AG04450 (cell line): Measurements from ENCODE around the gene SLC7A10. TPM values are rescaled to one million over a fixed set of nuclear protein-coding genes. Genes with fewer than 3 reads are reported as not detected.

Experiments
- CTCF ChIA-PET: fragments of 300-600, 350-600 bp; formaldehyde crosslinking; extraction: SDS; loops from one replicate; lab custom pipeline; 2022; ENCODE audit warnings: antibody characterized with exemption, inconsistent platforms; lab: Charles Lee
- POLR2A ChIA-PET: fragments of 350-600 bp; formaldehyde crosslinking; extraction: SDS; loops from one replicate; lab custom pipeline; 2021; ENCODE audit warnings: antibody characterized with exemption, inconsistent platforms; lab: Yijun Ruan, JAX
- DNase-seq: peaks from one replicate; pipeline ENCODE4 v3.0.0-alpha.2; 2011; ENCODE audit warnings: low read depth, low spot score
- H3K27ac ChIP-seq: one replicate; pipeline ENCODE4 v1.5.1; 2012; ENCODE audit warnings: low read depth, low read length, control low read depth
- H3K27me3 ChIP-seq: one replicate; pipeline ENCODE4 v1.6.0; 2012; ENCODE audit warnings: low read length; ENCODE audit not compliant: control insufficient read depth, insufficient read depth
- H3K4me3 ChIP-seq: 2 replicates; pipeline ENCODE4 v1.5.1; 2011; ENCODE audit warnings: mild to moderate bottlenecking, low read depth, low read length, control low read depth
- H3K9me3 ChIP-seq: 2 replicates; pipeline ENCODE4 v1.5.1; 2012; ENCODE audit warnings: low read length; ENCODE audit not compliant: control insufficient read depth, insufficient read depth
- polyA plus RNA-seq: library from polyadenylated mRNA; depleted of rRNA; stranded (reverse); fragments of >200 nt; gene quantifications from 2 replicates; pipeline ENCODE4 v1.2.3, GENCODE V29; 2011
- TF ChIP-seq, protein P1 (sequence below): IDR thresholded peaks from 2 replicates; pipeline ENCODE4 v1.5.1; 2011; ENCODE audit warnings: low read depth, low read length, control low read depth, inconsistent platforms

Gene SLC7A10
- polyA plus RNA-seq, 1 experiment, result not detected

DNA sequence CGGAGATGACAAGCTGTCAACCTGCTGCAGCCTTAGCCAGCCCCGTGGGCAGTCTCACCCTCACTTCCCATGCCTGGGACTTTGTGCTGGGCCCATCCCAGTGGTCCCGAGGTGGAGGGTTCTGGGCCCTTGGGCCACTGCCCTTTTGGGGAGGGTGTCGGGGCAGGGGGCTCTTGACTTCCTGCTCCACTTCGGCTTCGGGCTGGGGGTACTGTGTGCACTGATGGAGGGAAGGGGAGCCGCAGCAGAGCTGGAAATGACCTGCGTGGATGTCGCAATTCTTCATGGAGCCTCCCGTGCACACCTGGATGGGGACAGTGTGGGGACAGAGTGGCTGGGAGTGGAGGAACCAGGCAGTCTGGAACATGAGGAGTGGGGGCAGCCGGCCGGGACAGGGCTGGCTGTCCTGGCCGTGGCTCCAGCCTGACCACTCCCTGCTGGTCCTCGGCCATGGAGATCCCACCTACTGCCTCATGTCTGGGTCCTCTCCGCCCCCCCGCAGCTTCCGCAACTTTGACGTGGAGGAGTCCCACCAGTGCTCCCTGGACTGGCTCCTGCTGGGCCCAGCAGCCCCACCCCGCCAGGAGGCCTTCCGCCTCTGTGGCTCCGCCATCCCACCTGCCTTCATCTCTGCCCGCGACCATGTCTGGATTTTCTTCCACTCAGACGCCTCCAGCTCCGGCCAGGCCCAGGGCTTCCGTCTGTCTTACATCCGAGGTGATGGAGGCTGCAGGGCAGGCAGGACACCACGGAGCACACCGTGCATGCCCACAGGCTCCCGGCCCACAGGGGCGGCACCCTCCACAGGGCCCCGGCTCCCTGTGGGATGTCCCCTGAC lies 21.3 kb downstream of the SLC7A10 start:
- no peak for DNase-seq
- ChIA-PET CTCF (interaction anchor here (0.5 kb wide), 1 partner anchor 38 kb away, joined by 4 read pairs; no protein-coding TSS in a partner anchor), POLR2A (no interaction called here)

DNA sequence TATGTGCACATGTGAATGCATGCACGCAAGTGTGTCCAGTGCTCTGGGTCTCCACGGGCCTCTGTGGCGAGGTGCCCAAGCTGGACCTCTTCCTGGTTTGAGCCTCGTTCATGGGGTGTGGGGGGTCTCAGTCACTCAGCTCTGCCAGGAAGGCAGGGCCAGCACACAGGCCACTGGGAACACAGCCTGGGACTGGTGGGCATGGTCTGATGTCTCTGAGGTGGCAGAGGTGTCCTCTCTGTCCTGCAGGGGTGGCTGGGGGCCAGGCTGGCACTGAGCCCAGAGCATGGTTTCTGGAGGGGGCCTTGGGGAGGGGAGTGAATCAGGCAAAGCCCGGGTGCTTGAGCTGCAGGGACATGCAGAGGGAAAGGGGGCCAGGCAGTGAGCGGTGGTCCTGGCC lies 22.1 kb downstream of the SLC7A10 start:
- no peaks in the 10 kb centered on the region; the same call in 1 of the 2 replicates for H3K9me3 ChIP-seq
- CTCF ChIA-PET, result no interaction called here
- no peak for DNase-seq
- TF ChIP-seq, protein P1, sequence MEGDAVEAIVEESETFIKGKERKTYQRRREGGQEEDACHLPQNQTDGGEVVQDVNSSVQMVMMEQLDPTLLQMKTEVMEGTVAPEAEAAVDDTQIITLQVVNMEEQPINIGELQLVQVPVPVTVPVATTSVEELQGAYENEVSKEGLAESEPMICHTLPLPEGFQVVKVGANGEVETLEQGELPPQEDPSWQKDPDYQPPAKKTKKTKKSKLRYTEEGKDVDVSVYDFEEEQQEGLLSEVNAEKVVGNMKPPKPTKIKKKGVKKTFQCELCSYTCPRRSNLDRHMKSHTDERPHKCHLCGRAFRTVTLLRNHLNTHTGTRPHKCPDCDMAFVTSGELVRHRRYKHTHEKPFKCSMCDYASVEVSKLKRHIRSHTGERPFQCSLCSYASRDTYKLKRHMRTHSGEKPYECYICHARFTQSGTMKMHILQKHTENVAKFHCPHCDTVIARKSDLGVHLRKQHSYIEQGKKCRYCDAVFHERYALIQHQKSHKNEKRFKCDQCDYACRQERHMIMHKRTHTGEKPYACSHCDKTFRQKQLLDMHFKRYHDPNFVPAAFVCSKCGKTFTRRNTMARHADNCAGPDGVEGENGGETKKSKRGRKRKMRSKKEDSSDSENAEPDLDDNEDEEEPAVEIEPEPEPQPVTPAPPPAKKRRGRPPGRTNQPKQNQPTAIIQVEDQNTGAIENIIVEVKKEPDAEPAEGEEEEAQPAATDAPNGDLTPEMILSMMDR, result no peak
- POLR2A ChIA-PET, result no interaction called here
- no peak overlapping the region for H3K4me3 ChIP-seq
- H3K27ac ChIP-seq, result no peak overlapping the region
- no peaks in the 10 kb centered on the region for H3K27me3 ChIP-seq

More for the DNA sequence above, 21.3 kb downstream of the SLC7A10 start:
- no peak overlapping the region for H3K4me3 ChIP-seq
- H3K9me3 ChIP-seq, result no peaks in the 10 kb centered on the region; the same call in 1 of the 2 replicates
- TF ChIP-seq, protein P1, result no peak
- no peaks in the 10 kb centered on the region for H3K27me3 ChIP-seq
- no peak overlapping the region for H3K27ac ChIP-seq

DNA sequence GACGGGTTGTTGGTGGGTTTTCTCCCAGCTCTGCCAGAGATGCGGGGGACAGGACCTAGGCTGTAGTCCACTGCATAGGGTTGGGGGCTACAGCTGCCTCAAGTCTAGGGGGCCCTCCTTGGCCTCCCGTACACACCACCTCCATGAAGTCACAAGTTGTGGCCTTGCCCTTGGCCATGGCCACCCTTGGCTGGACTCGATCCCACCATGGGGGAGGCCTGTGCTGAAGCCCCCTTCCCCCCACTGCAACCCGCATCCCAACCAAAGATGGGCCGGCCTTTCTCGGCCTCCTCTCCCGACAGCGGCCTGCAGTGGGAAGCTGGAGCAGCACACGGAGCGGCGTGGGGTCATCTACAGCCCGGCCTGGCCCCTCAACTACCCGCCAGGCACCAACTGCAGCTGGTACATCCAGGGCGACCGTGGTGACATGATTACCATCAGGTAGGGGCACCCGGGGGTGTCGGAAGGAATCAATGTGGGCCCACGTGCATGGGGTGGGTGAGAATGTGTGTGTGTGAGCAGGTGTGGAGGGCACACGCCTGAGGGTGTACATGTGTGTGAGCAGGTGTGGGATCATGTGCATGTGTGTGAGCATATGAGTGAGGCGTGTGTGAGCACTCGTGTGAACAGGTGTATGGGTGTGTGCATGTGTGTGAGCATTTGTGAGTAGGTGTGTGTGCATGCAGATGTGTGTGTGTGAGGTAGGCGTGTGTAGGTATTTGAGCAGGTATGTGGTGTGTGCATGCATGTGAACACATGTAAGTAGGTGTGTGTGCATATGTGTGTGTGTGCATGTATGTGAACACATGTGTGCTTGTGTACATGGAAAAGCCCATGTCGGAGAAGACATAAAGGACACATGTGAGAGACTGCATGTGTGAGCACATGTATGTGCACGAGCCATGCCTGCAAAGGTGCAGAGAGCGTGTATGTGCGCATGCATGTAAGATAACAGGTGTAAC lies 22.8 kb downstream of the SLC7A10 start:
- H3K9me3 ChIP-seq, result no peaks in the 10 kb centered on the region; the same call in 1 of the 2 replicates
- ChIA-PET POLR2A (no interaction called here), CTCF (no interaction called here)
- H3K27ac ChIP-seq, result no peak overlapping the region
- H3K27me3 ChIP-seq, result no peaks in the 10 kb centered on the region
- H3K4me3 ChIP-seq, result no peak overlapping the region
- no peak for DNase-seq
- TF ChIP-seq, protein P1, result no peak

DNA sequence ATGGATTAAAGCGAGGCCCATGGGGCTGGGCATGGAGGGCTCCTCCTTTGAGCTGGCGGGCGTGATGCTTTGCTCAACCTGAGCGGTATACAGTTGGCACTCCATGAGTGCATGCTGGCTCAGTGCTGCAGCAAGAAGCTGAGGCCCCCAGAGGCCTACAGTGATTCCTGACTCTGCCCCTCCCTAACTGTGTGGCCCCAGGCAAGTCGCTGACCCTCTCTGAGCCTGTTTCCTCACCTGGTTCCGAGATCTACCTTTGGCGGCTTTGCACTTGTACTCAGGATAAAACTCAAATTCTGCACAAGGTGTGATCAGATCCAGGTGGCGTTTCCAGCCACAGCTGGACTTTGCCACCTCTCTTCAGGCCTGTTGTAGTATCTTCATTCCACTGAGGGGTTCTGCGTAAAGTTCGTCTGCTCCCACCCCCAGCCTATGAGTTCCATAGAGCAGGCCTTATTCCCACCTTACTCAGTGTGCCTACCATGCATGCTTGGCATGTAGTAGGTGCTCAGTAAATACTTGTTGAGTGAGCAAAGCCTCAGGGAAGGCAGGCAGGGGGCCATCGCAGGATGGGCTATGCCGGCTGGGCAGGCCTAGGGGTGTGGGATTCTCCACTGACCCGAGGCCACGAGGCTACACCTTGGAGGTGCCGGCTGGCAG lies 23.6 kb downstream of the SLC7A10 start:
- Histone ChIP-seq H3K4me3 (no peak overlapping the region), H3K9me3 (no peaks in the 10 kb centered on the region; the same call in 1 of the 2 replicates), H3K27ac (no peak overlapping the region), H3K27me3 (no peaks in the 10 kb centered on the region)
- no peak for DNase-seq
- POLR2A ChIA-PET, result no interaction called here
- CTCF ChIA-PET, result no interaction called here
- TF ChIP-seq, protein P1, result no peak
